Hematopoietic multipotent progenitor cell treated with erythropoietin and hydrocortisone succinate and interleukin-3 and kit ligand, for 17 days (in vitro differentiated cells): ENCODE measurements around the gene BMP2K.

ENCODE experiments used
- DNase-seq: peaks from one replicate; pipeline ENCODE4 v3.0.0-alpha.2; 2015; ENCODE audit warnings: low spot score

The BMP2K gene

GRCh38 chr4:78937837-78938236, 161.7 kb downstream of the BMP2K start:
- no peak for DNase-seq

- DNase-seq: no peak
Observed at GRCh38 chr4:78938474-78938867, 162.3 kb downstream of the BMP2K start.

- DNase-seq: peak; percentile 87
Observed at GRCh38 chr4:78938868-78939666, 162.9 kb downstream of the BMP2K start, which contains the start of gene PAQR3. PAQR3 (minus strand) TSS chr4:78939438; CDS start chr4:78939224, 214 bp downstream.

- DNase-seq: no peak
Observed at GRCh38 chr4:78939667-78940008, 163.5 kb downstream of the BMP2K start.

- no peak for DNase-seq
Observed at GRCh38 chr4:78940752-78941151, 164.6 kb downstream of the BMP2K start.

GRCh38 chr4:78944381-78944780, 168.2 kb downstream of the BMP2K start:
- DNase-seq: no peak

- no peak for DNase-seq
Observed at GRCh38 chr4:78945651-78946179, 169.6 kb downstream of the BMP2K start.

- no peak for DNase-seq
Observed at GRCh38 chr4:78949735-78950134, 173.6 kb downstream of the BMP2K start.

GRCh38 chr4:78951862-78952472, 175.8 kb downstream of the BMP2K start:
- peak; percentile 62 for DNase-seq

GRCh38 chr4:78953231-78953630, 177.1 kb downstream of the BMP2K start:
- DNase-seq: no peak

GRCh38 chr4:78953769-78954666, 177.9 kb downstream of the BMP2K start:
- no peak for DNase-seq

- DNase-seq: no peak
Observed at GRCh38 chr4:78956975-78957374, 180.8 kb downstream of the BMP2K start.

- no peak for DNase-seq
Observed at GRCh38 chr4:78960926-78961325, 184.8 kb downstream of the BMP2K start.
